PC-9 (cell line): ENCODE measurements around the gene RCBTB2. TPM values are rescaled to one million over a fixed set of nuclear protein-coding genes. Genes with fewer than 3 reads are reported as not detected.

ENCODE experiments used
- BruUV-seq: library from RNA; stranded (reverse); fragments of 400-500 nt; replicated peaks from 2 replicates; lab custom pipeline; 2021; lab: Mats Ljungman, UMichigan
- CTCF ChIA-PET: fragments of 300-600 bp; sonication (Branson Sonifier 250); formaldehyde crosslinking; loops from one replicate; lab custom pipeline; 2022; ENCODE audit warnings: antibody characterized with exemption; lab: Charles Lee
- POLR2A ChIA-PET: fragments of 300-600 bp; sonication (Branson Sonifier 250); formaldehyde crosslinking; loops from one replicate; lab custom pipeline; 2022; ENCODE audit warnings: antibody characterized with exemption; ENCODE audit not compliant: unreplicated experiment; lab: Charles Lee
- DNase-seq, 2 experiments: peaks; one replicate each; pipeline versions ENCODE4 v3.0.0 to v3.0.0-alpha.2; 2015 to 2022; ENCODE audit warnings: mixed read lengths in 1 of 2
- H2AFZ ChIP-seq: fragments of 200-600 bp; sonication (generic); 2 replicates; pipeline ENCODE4 v1.8.1; 2017; ENCODE audit warnings: antibody characterized with exemption
- H3F3A ChIP-seq: fragments of 200-600 bp; sonication (generic); 2 replicates; pipeline ENCODE4 v1.8.1; 2017; ENCODE audit warnings: antibody characterized with exemption, mild to moderate bottlenecking, low read depth; ENCODE audit not compliant: insufficient read depth
- H3K27ac ChIP-seq: fragments of 200-600 bp; sonication (generic); 2 replicates; pipeline ENCODE4 v1.6.1; 2016; ENCODE audit warnings: mixed run types
- H3K27me3 ChIP-seq: fragments of 200-600 bp; sonication (generic); 2 replicates; pipeline ENCODE4 v1.6.1; 2016; ENCODE audit warnings: low read depth, mixed run types; ENCODE audit not compliant: insufficient read depth
- H3K36me3 ChIP-seq: fragments of 200-600 bp; sonication (generic); 2 replicates; pipeline ENCODE4 v1.6.1; 2016; ENCODE audit warnings: low read depth, mixed run types
- H3K4me1 ChIP-seq: fragments of 200-600 bp; sonication (generic); replicated peaks from 2 replicates; pipeline ENCODE4 v1.6.1; 2016; ENCODE audit warnings: mixed run types; ENCODE audit not compliant: insufficient read depth
- H3K4me2 ChIP-seq: fragments of 200-600 bp; sonication (generic); 2 replicates; pipeline ENCODE4 v1.6.1; 2017; ENCODE audit warnings: mixed run types
- H3K4me3 ChIP-seq: fragments of 200-600 bp; sonication (generic); 2 replicates; pipeline ENCODE4 v1.6.1; 2016; ENCODE audit warnings: mixed run types
- H3K79me2 ChIP-seq: fragments of 200-600 bp; sonication (generic); 2 replicates; pipeline ENCODE4 v1.6.1; 2017; ENCODE audit warnings: low read depth, mixed run types
- H3K9me2 ChIP-seq: fragments of 200-600 bp; sonication (generic); 2 replicates; pipeline ENCODE4 v1.8.1; 2017; ENCODE audit warnings: mild to moderate bottlenecking; ENCODE audit not compliant: insufficient read depth
- H3K9me3 ChIP-seq: fragments of 200-600 bp; sonication (generic); 2 replicates; pipeline ENCODE4 v1.8.1; 2016; ENCODE audit warnings: low read depth; ENCODE audit not compliant: insufficient read depth
- H4K20me1 ChIP-seq: fragments of 200-600 bp; sonication (generic); 2 replicates; pipeline ENCODE4 v1.8.1; 2017; ENCODE audit not compliant: insufficient read depth
- EZH2 ChIP-seq: fragments of 200-600 bp; sonication (generic); IDR thresholded peaks from 2 replicates; pipeline ENCODE4 v1.8.0; 2017; ENCODE audit warnings: antibody characterized with exemption, low read depth
- intact Hi-C: fragments of 100-400 bp; cut with micrococcal nuclease; formaldehyde crosslinking; loops from one replicate; pipeline ENCODE4 v1.10.0; 2022; ENCODE audit not compliant: unreplicated experiment
- total RNA-seq: library from RNA; stranded (reverse); gene quantifications from 2 replicates; pipeline ENCODE4 v1.2.3, GENCODE V29; 2021
- TF ChIP-seq, protein P1 (sequence below): fragments of 200-600 bp; sonication (generic); conservative IDR thresholded peaks from 2 replicates; pipeline ENCODE4 v1.6.1; 2017; ENCODE audit warnings: mixed run types, antibody characterized with exemption, mild to moderate bottlenecking, moderate library complexity

The RCBTB2 gene
- total RNA-seq, 1 experiment from 2014 or later, result 2.6 TPM

DNA sequence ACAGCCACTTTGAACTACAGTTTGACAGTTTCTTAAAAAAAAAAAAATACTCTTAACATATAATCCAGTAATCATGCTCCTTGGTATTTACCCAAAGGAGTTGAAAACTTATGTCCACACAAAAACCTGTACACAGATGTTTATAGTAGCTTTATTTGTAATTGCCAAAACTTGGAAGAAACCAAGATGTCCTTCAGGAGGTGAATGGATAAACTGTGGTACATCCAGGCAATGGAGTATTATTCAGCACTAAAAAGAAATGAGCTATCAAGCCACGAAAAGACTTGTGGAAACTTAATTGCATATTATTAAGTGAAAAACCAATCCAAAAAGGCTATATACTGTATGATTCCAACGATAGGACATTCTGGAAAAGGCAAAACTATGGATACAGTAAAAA lies 44.9 kb downstream of the RCBTB2 start:
- H3K27ac ChIP-seq, result no peak overlapping the region
- H3K36me3 ChIP-seq, result no peaks in the 10 kb centered on the region
- no peak for DNase-seq
- H4K20me1 ChIP-seq, result no peaks in the 10 kb centered on the region
- H3K4me1 ChIP-seq, result no peaks in the 10 kb centered on the region
- H3F3A ChIP-seq, result no peaks in the 10 kb centered on the region
- no peaks in the 10 kb centered on the region for H3K27me3 ChIP-seq
- no peaks in the 10 kb centered on the region for H3K9me2 ChIP-seq
- ChIA-PET POLR2A (no interaction called here), CTCF (no interaction called here)
- BruUV-seq, result no TSS peak
- no peak overlapping the region for H2AFZ ChIP-seq
- no peaks in the 10 kb centered on the region for H3K79me2 ChIP-seq
- intact Hi-C loops, result no loop called here
- H3K4me3 ChIP-seq, result no peak overlapping the region
- H3K4me2 ChIP-seq, result no peak overlapping the region
- no peaks in the 10 kb centered on the region for H3K9me3 ChIP-seq
- no peak for TF ChIP-seq EZH2
- TF ChIP-seq, protein P1, sequence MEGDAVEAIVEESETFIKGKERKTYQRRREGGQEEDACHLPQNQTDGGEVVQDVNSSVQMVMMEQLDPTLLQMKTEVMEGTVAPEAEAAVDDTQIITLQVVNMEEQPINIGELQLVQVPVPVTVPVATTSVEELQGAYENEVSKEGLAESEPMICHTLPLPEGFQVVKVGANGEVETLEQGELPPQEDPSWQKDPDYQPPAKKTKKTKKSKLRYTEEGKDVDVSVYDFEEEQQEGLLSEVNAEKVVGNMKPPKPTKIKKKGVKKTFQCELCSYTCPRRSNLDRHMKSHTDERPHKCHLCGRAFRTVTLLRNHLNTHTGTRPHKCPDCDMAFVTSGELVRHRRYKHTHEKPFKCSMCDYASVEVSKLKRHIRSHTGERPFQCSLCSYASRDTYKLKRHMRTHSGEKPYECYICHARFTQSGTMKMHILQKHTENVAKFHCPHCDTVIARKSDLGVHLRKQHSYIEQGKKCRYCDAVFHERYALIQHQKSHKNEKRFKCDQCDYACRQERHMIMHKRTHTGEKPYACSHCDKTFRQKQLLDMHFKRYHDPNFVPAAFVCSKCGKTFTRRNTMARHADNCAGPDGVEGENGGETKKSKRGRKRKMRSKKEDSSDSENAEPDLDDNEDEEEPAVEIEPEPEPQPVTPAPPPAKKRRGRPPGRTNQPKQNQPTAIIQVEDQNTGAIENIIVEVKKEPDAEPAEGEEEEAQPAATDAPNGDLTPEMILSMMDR, result no peak

DNA sequence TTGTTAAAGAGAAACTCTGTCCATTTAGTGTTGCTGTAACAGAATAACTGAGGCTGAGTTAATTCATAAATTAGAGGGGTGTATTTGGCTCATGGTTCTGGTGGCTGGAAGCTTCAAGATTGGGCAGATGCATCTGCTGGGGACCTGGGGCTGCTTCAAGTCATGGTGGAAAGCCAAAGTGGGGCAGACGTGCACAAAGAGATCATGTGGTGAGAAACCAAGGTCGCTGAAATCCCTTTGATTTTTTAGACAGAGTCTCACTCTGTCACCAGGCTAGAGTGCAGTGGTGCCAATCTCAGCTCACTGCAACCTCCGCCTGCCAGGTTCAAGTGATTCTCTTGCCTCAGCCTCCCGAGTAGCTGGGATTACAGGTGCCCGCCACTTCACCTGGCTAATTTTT lies 46.0 kb downstream of the RCBTB2 start:
- no peaks in the 10 kb centered on the region for H3K36me3 ChIP-seq
- no peaks in the 10 kb centered on the region for H4K20me1 ChIP-seq
- no peaks in the 10 kb centered on the region for H3K9me3 ChIP-seq
- ChIA-PET POLR2A (no interaction called here), CTCF (no interaction called here)
- no peak for DNase-seq
- H3K9me2 ChIP-seq, result no peaks in the 10 kb centered on the region
- no peak overlapping the region for H3K4me2 ChIP-seq
- H3K27ac ChIP-seq, result no peak overlapping the region
- no peak overlapping the region for H2AFZ ChIP-seq
- no peak for TF ChIP-seq EZH2
- TF ChIP-seq, protein P1, result no peak
- no peaks in the 10 kb centered on the region for H3K4me1 ChIP-seq
- no peaks in the 10 kb centered on the region for H3F3A ChIP-seq
- intact Hi-C loops, result no loop called here
- H3K79me2 ChIP-seq, result no peaks in the 10 kb centered on the region
- H3K27me3 ChIP-seq, result no peaks in the 10 kb centered on the region
- no TSS peak for BruUV-seq
- H3K4me3 ChIP-seq, result no peak overlapping the region

DNA sequence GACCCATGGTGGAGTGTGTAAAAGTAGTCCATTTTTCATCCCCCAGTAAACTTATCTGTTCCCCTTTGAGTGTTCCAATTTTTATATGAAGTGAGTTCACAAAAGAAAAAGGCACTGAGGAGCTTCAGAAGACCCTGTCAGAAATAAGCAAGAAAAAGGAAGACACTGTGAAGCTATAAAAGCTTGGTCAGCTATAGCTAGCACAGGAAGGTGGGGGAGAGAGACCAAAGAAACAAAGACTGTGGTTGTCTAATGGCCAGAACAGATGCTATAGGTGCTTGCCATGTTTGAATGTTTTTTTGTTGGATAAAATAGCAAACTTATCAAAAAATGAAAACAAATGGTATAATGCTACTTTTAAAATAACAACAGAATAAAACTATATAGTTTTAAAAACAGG lies 46.5 kb downstream of the RCBTB2 start:
- Histone ChIP-seq H3K27ac (no peak overlapping the region), H4K20me1 (no peaks in the 10 kb centered on the region), H3K79me2 (no peaks in the 10 kb centered on the region), H2AFZ (no peak overlapping the region), H3K27me3 (no peaks in the 10 kb centered on the region), H3K36me3 (no peaks in the 10 kb centered on the region), H3K4me3 (no peak overlapping the region), H3F3A (no peaks in the 10 kb centered on the region), H3K9me3 (no peaks in the 10 kb centered on the region), H3K4me1 (no peaks in the 10 kb centered on the region), H3K9me2 (no peaks in the 10 kb centered on the region), H3K4me2 (no peak overlapping the region)
- BruUV-seq, result no TSS peak
- CTCF ChIA-PET, result no interaction called here
- POLR2A ChIA-PET, result no interaction called here
- DNase-seq, result no peak
- intact Hi-C loops, result no loop called here
- no peak for TF ChIP-seq EZH2
- TF ChIP-seq, protein P1, result no peak
